NCI-H1417 treated with DMSO at 0.1 percent for 48 hours (cell line): Measurements from ENCODE around the gene APOBEC3A.
"Not testable (repeated sequence)": the region's sequence is repeated elsewhere in the genome, so short reads cannot be mapped to it uniquely, and the experiment has no call there.

Experiments
- DNase-seq: peaks from one replicate; lab custom pipeline; 2025; lab: John Stamatoyannopoulos, UW

APOBEC3A gene

GRCh38 chr22:38943201-38943600 is 14.2 kb upstream of the APOBEC3A start:
- DNase-seq: no peak

GRCh38 chr22:38943882-38944281 is 13.5 kb upstream of the APOBEC3A start:
- DNase-seq: no peak

- DNase-seq: no peak
Observed at GRCh38 chr22:38944653-38945052, 12.8 kb upstream of the APOBEC3A start.

GRCh38 chr22:38945706-38946338 is 11.6 kb upstream of the APOBEC3A start:
- not testable (repeated sequence) for DNase-seq

DNA sequence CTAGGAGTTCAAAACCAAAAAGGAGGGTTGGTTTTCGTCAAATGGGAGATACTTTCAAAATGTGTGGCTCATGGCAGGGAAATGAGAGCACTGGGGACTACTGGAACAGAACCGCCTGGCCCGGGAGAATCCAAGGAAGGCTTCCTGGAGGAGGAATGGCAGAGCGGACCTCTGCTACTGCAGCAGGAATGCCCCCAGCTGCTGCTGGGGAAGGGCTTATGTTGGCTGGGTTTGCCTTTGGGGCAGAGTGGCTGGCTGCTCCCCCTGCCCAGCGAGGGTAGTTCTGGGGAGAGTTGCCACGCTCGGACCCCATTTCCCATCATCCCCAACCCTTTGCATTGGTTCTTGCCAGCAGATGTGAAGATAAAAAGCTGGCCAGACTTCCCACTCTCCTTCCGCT is 10.6 kb upstream of the APOBEC3A start:
- no peak for DNase-seq

DNA sequence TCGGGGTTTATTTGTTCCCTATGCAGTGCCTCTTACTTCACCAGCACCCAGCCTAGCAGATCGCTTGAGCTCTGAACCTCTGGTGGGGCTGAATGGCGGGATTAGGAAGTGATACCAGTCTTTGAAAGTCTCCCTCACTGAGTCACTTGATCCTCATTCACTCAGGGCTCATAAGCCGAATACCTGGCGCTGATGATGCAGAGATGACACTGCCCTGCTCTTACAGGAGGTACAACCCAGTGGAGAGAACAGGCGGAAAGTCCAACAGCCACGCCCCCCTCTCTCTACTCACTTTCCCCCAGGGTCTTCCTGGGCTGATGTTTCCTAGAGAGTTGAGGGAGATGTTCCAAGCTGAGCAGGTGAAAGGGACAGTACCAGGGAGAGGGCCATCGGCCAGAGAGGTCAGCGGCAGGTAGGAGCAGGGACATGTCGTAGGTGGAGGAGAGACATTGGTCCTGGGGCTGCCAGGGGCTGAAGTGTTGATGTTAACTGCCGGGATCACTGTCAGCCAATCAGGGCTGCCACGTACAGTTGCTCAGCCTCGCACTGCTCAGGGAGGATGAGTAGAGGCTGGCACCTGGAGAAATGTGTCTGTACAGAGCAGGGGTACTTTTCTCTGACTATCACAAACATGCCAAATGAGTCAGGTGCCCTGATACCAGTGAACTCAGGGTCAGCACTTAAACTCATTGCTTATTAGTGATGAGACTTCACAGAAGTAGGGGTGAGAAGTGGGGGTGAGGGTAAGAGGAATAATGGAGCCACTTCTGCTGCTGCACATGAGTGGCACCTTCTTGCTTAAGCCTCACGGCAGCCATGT is 9.9 kb upstream of the APOBEC3A start:
- DNase-seq: no peak

DNA sequence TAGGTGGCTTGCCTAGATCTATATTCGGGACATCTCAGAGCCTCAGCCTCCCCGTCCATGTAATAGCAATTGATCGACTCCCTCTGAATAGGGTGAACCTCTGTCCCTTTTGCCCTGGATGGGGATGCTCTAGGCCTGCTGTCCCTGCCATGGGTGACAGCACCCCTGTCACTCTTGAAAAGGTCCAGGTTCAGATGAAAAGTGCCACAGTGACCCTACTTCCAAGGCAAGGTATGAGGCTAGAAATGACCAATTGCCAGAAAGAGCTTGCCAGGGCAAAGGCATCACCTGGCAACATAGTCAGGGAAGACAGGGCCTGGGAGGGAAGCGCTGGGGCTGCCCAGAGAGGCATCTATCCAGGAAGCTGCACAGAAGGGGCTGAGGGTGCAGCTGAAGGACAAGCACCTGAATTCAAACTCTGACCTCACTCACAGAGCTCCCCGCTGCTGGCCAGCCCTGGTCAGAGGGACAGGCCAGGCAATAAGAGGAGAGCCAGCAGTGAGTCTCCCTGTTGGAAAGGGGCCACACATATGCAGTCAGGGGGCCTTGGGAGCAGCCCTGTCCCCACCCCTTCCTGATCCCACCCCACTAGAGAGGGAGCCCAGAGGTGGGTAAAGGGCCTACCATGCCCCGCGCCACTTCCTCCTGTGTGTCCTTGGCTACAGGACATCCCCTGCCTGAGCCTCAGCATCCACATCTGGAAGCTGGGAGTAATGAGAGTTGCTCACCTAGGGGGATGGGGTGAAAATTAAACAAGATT is 9.0 kb upstream of the APOBEC3A start:
- no peak for DNase-seq

- DNase-seq: no peak
Observed at GRCh38 chr22:38949889-38950405, 7.5 kb upstream of the APOBEC3A start.

DNA sequence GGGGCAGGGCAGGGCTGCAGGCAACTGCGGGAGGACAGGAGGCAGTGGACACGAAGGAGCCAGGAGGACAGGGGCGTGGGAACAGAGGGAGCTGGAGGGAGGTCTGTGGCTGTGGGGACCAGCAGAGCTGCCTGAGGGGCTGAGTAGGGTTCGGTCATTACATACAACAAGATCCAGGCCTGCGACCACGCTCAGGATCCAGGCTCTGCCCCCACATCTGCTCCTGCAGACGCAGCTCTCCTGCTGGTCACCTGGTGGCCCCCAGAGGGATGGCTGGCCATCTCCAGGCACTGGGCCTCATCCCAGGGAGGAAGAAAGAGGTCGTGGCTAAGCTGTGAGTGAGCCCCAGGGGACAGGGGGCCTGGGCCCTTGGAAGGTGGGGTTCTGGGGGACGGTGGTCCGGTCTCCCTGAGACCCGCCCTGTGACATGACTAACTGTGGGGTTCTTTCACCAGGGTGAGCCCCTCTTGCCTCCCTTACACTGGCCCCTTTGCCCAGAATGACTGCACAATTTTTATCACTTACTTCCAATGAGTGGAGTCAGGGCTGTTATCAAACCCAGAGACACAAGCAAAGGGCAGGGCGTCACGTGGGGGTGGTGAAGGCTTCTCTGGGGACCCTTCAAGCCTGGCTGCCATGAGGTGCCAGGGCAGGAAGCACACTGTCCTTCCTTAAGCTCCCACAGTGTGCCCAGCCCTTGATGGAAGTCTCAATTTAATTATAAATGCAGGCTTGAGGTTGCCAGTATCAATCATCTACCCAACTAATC is 6.7 kb upstream of the APOBEC3A start:
- DNase-seq: no peak

- DNase-seq: no peak
Observed at GRCh38 chr22:38951734-38952133, 5.7 kb upstream of the APOBEC3A start.

DNA sequence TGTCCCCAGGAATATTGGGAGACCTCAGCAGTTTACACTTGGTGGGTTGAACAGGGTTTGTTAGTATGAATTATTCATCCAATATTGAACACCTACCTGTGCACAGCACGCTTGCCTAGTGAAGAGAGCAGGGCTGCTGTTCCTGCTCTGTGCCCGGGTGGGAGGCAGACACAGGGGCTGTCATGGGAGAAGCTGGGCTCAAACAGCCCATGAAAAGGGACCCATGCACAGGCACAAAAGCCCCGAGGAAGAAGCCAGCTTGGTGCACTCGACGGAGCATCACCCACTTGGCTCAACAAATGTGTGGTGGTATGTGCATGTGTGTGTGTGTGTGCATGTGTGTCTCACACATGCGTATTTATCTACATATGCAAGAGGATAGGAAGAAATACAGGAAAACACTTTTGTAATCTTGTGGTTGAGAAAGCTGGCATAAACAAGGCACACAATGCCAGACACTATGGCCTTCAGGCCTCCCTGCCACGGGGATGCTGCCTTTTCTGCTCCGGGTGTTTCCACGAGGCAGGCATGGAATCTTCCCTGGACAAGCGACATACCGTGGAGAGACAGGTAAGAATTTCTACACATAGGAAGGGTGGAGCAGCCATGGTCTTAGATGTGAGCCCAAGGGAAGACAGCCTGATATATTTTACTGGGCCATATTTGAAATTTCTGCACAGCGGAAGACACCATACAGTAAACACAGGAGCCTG is 5.0 kb upstream of the APOBEC3A start:
- no peak for DNase-seq

- no peak for DNase-seq
Observed at GRCh38 chr22:38953091-38953490, 4.3 kb upstream of the APOBEC3A start.

DNA sequence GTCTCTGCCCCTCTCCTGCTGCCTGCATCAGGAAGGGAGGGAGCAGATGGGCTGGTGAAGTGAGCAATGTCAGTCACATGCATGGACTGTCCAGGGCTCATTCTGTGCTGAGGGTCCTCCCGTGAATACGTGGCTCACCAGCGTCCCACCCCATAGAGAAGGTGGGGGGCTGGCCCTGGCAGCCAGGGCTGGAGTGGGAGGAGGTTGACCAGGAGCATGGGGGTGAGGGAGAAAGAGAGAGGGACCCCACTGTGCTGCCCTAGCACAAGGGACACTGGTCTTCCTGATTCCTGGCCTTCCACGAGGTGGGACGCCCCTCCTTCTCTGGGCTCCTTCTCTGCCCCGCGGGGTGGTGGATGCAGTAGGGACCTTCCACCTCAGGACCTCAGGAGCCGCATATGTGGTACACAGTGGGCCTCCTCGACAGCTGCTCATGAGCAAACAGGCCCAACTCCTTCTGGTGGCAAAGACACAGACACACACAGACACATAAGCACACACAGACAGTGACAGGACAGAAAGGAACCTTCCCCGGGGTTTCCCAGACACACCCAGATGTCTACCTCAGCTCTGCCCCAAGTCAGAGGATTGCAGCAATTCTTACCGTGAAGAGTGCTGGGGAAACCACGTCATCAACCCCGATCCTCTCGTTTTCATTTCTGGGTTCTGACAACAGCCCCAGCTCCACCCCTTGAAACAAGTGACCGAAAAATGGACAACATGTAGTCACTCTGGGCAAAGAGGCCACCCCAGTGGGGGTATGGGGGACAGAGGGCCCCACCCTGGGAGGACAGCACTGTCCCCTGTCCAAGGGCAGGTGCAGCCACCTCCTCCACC is 3.6 kb upstream of the APOBEC3A start:
- no peak for DNase-seq

GRCh38 chr22:38954414-38955043 is 2.9 kb upstream of the APOBEC3A start:
- no peak for DNase-seq

DNA sequence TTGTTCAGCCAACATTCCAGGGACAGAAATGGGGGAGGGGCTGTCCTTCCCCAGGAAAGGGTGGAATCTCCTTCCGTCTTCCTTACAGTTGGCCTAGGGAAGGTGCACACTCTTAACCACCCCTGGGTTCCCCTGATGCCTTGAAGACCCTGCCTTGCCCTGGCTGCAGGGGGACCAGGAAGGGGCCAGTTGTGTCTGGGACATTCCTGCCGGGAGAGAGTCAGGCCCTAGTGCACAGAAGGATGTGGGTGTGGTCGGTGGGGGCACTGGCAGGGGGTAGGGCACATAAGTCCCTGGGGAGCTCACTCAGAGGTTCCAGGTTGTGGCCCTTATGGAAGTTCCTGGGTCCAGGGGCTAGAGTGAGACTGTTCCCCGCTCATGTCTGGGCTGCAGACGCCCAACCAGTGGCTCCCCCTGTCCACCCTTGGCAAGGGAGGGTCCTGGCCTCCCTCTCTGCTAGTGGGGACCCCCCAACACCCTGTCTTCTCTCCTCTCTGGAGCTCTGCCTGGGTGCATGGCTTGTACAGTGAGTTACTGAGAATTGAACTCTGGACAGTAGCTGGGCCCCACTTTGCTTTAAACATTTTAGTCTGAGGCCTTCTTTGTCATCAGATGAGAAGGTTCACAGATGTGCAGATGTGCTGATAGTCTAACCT is 2.0 kb upstream of the APOBEC3A start:
- DNase-seq: no peak

DNA sequence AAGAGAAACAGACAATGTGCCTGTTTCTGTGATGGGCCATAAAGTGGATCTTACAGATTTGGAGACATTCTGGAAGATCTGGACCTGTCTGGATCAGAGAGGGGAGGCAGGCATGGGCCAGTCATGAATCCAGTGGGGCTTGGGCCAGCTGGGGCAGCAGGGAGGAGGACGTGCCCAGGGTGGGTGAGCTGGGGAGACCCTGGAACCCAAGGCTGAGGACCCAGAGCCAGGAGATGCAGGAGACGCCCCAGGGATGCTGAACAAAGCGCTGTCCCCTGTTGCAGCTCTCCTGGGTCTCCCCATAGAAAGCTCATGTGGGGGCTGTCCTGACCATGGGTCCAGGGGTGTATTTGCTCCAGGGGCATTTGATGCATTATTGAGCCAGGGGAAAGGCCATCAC is 1.5 kb upstream of the APOBEC3A start:
- no peak for DNase-seq

DNA sequence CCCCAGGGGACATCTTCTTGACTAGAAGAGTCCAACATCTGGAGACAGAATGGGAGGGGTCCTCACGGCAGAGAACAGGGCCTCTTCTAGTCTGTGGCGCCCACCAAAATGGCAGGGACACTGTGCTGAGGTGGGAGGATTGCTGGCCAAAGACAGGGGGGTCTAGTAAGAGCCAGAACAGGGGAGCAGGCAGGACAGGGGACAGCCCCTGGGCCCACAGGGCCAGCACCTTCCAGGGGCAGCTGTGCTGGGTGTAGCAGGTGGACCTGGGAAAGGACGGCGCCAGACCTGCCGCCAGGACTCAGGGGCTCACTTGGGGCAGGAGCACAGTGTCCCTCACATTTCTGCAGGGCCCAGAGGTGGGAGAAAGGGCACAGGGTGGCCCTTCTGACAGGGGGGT is 858 bp upstream of the APOBEC3A start:
- no peak for DNase-seq

DNA sequence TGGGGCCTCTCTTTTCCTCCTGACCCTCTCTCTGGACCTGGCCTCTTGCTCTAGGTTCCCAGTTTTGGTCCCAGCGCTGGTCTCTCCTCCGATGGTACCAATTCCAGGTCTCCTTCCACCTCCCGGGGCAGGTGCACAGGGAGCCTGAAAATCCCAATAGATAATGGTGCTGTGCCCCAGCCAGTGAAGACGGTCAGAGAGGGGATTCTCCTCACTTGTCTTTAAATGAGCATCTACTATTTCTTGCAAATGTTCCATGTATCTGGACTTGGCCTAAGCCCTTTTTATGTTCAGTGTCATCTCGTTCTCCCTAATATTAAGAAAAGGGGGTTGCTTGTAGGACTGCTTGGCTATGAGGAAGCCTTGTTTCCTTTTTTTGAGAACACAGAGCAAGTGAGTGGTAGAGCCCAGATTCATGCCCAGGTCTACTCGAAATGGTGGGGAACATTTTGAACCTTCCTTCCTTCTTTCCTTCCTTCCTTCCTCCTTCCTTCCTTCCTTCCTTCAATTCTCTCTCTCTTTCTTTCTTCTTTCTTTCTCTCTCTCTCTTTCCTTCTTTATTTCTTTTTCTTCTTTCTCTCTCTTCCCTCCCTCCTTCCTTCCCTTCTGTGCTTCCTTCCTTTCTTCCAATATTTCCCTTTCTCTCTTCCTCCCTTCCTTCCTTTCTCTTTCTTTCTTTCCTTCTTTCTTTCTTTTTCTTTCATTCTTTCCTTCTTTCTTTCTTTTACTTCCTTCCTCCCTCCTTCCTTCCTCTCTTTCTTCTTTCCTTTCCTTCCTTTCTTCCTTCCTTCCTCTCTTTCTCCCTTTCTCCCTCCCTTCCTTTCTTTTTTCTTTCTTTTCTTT is 620 bp downstream of the APOBEC3A start:
- DNase-seq: no peak

DNA sequence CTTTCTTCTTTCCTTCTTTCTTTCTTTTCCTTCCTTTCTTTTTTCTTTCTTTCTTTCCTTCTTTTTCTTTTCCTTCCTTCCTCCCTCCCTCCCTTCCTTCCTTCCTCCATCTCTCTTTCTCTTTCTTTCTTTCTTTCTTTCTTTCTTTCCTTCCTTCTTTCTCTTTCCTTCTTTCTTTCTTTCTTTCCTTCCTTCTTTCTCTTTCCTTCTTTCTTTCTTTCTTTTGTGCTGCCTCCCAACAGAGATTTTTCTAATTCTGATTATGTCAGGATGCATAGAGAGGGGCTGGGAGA is 1.2 kb downstream of the APOBEC3A start:
- DNase-seq: not testable (repeated sequence)
